ENCODE results near the gene SLCO4C1. TPM values are rescaled to one million over a fixed set of nuclear protein-coding genes. Genes with fewer than 3 reads are reported as not detected.
"Not testable (repeated sequence)": the region's sequence is repeated elsewhere in the genome, so short reads cannot be mapped to it uniquely, and the experiment has no call there.

The SLCO4C1 gene
- total RNA-seq, 1 experiment from 2014 or later = 4.8 TPM

DNA sequence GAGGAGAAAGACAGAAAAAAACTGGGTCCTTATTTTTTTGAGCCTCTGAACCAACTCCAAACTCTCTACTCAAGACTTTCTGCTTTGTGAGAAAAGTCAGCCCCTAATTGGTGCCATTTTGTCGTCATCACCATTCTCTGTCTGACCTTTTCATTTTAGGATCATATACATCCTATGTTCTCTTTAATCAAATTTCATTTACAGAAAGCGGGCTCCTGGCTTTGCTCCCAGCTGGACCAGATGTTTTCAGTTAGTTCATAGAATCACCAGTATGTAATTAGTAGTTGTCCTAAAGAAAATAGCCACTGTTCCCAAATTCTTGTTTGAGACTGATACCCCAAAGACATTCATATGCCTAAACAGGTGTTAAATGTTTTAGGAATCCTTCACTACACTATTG, 28.6 kb upstream of the SLCO4C1 start:
- no peaks in the 10 kb centered on the region; a peak in 1 of 7 replicates for H3K36me3 Mint-ChIP-seq (ENCODE audit: insufficient read depth in 1 of 3, low read depth in 3 of 3)
- H3K4me2 ChIP-seq (ENCODE audit: insufficient read depth, insufficient read length, low read length) = no peak overlapping the region
- no peaks in the 10 kb centered on the region for H3K79me1 ChIP-seq (ENCODE audit: insufficient read depth, low read depth, low read length, poor library complexity, severe bottlenecking)
- no peak overlapping the region for H2BK5ac ChIP-seq (ENCODE audit: insufficient read length, low read length)
- no peak overlapping the region for H3K56ac ChIP-seq (ENCODE audit: insufficient read length, low read depth, low read length)
- no peak overlapping the region for H2BK15ac ChIP-seq (ENCODE audit: low read depth, low read length)
- H2BK20ac ChIP-seq (ENCODE audit: low read depth, low read length, poor library complexity, severe bottlenecking) = no peak overlapping the region
- no peaks in the 10 kb centered on the region for H3K23me2 ChIP-seq (ENCODE audit: insufficient read length, low read depth, low read length, poor library complexity, severe bottlenecking)
- H3K4me1 ChIP-seq (ENCODE audit: insufficient read depth, low read length) = no peaks in the 10 kb centered on the region
- H3T11ph ChIP-seq (ENCODE audit: low read length) = no peak overlapping the region
- H3K23ac ChIP-seq (ENCODE audit: insufficient read length, low read depth, low read length) = no peak overlapping the region
- H3K4me3 Mint-ChIP-seq = no peak overlapping the region
- no peaks in the 10 kb centered on the region for H3K79me2 ChIP-seq (ENCODE audit: insufficient read depth, low read length)
- no peak overlapping the region for H2AFZ ChIP-seq (ENCODE audit: low read length)
- no peak overlapping the region for H3K27ac Mint-ChIP-seq
- no peak overlapping the region for H3K9ac ChIP-seq (ENCODE audit: extremely low read depth, insufficient read length, low read length)
- WGBS (ENCODE audit: extremely low coverage, insufficient read length, low lambda C conversion rate) = no CpG with 5 or more reads among the region's 2 CpGs
- no peak overlapping the region for H2BK120ac ChIP-seq (ENCODE audit: low read depth, low read length, poor library complexity, severe bottlenecking)
- H4K8ac ChIP-seq (replicated peaks; ENCODE audit: insufficient read length, low read depth, low read length) = no peak overlapping the region
- no peaks in the 10 kb centered on the region for H4K20me1 ChIP-seq (ENCODE audit: control insufficient read depth, insufficient read depth, insufficient read length)
- peaks cover 0 to under 1% of the 10 kb centered on the region in 2 experiments; a peak in 3 of 5 replicates for H3K9me3 Mint-ChIP-seq
- H2AK5ac ChIP-seq (ENCODE audit: insufficient read length, low read length) = no peak overlapping the region
- no peak overlapping the region for H3K4ac ChIP-seq (ENCODE audit: low read depth, low read length)
- no peaks in the 10 kb centered on the region for H3K9me3 ChIP-seq (ENCODE audit: control insufficient read depth, low read depth, low read length)
- DNase-seq = no peak
- H2BK12ac ChIP-seq (ENCODE audit: insufficient read length, low read depth, low read length) = no peak overlapping the region
- H3K27me3 Mint-ChIP-seq (ENCODE audit: low read depth) = no peaks in the 10 kb centered on the region
- H3K27ac ChIP-seq (ENCODE audit: insufficient read length, low read depth, low read length) = no peak overlapping the region
- H3K4me1 Mint-ChIP-seq = no peaks in the 10 kb centered on the region
- TF ChIP-seq, protein P1, sequence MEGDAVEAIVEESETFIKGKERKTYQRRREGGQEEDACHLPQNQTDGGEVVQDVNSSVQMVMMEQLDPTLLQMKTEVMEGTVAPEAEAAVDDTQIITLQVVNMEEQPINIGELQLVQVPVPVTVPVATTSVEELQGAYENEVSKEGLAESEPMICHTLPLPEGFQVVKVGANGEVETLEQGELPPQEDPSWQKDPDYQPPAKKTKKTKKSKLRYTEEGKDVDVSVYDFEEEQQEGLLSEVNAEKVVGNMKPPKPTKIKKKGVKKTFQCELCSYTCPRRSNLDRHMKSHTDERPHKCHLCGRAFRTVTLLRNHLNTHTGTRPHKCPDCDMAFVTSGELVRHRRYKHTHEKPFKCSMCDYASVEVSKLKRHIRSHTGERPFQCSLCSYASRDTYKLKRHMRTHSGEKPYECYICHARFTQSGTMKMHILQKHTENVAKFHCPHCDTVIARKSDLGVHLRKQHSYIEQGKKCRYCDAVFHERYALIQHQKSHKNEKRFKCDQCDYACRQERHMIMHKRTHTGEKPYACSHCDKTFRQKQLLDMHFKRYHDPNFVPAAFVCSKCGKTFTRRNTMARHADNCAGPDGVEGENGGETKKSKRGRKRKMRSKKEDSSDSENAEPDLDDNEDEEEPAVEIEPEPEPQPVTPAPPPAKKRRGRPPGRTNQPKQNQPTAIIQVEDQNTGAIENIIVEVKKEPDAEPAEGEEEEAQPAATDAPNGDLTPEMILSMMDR (conservative IDR thresholded peaks at IDR 0.05) = no peak
- H3K14ac ChIP-seq (ENCODE audit: insufficient read depth, low read length) = no peak overlapping the region
- H4K5ac ChIP-seq (ENCODE audit: insufficient read length, low read depth, low read length) = no peak overlapping the region
- no peak overlapping the region for H3K18ac ChIP-seq (ENCODE audit: insufficient read length, low read depth, low read length)
- no peak overlapping the region for H4K91ac ChIP-seq (ENCODE audit: insufficient read length, low read depth, low read length)
- H3K27me3 ChIP-seq (ENCODE audit: insufficient read depth, low read length) = no peaks in the 10 kb centered on the region

DNA sequence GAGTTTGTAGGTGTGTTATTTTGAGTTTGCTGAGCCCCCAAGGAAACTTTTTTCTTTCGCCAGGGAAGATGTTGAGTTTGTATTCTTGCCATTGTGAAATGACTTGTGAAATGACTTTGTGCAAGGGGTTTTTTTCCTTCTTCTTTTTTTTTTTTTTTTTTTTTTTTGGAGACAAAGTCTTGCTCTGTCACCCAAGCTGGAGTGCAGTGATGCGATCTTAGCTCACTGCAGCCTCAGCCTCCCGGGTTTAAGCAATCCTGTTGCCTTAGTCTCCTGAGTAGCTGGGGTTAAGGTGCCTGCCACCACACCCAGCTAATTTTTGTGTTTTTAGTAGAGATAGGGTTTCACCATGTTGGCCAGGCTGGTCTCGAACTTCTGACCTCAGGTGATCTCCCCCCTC, 22.7 kb upstream of the SLCO4C1 start:
- H3K23ac ChIP-seq (ENCODE audit: insufficient read length, low read depth, low read length); H2BK12ac ChIP-seq (ENCODE audit: insufficient read length, low read depth, low read length); H2BK20ac ChIP-seq (ENCODE audit: low read depth, low read length, poor library complexity, severe bottlenecking); H2BK120ac ChIP-seq (ENCODE audit: low read depth, low read length, poor library complexity, severe bottlenecking); H3K27ac ChIP-seq (ENCODE audit: insufficient read length, low read depth, low read length); H2BK5ac ChIP-seq (ENCODE audit: insufficient read length, low read length); H3K9ac ChIP-seq (ENCODE audit: extremely low read depth, insufficient read length, low read length); H3K4me3 Mint-ChIP-seq; H3K27ac Mint-ChIP-seq; H3K9me3 ChIP-seq (ENCODE audit: control insufficient read depth, low read depth, low read length); H4K5ac ChIP-seq (ENCODE audit: insufficient read length, low read depth, low read length); H3K27me3 Mint-ChIP-seq (ENCODE audit: low read depth); H3K23me2 ChIP-seq (ENCODE audit: insufficient read length, low read depth, low read length, poor library complexity, severe bottlenecking); H3K14ac ChIP-seq (ENCODE audit: insufficient read depth, low read length); H3K36me3 Mint-ChIP-seq (ENCODE audit: insufficient read depth in 1 of 3, low read depth in 3 of 3); H4K91ac ChIP-seq (ENCODE audit: insufficient read length, low read depth, low read length); H3K56ac ChIP-seq (ENCODE audit: insufficient read length, low read depth, low read length); H2AK5ac ChIP-seq (ENCODE audit: insufficient read length, low read length); H2AFZ ChIP-seq (ENCODE audit: low read length); H3K9me3 Mint-ChIP-seq; H3T11ph ChIP-seq (ENCODE audit: low read length); H2BK15ac ChIP-seq (ENCODE audit: low read depth, low read length); H3K4me1 ChIP-seq (ENCODE audit: insufficient read depth, low read length); H3K79me1 ChIP-seq (ENCODE audit: insufficient read depth, low read depth, low read length, poor library complexity, severe bottlenecking); H4K20me1 ChIP-seq (ENCODE audit: control insufficient read depth, insufficient read depth, insufficient read length); H3K4ac ChIP-seq (ENCODE audit: low read depth, low read length); DNase-seq; H3K4me2 ChIP-seq (ENCODE audit: insufficient read depth, insufficient read length, low read length); H3K18ac ChIP-seq (ENCODE audit: insufficient read length, low read depth, low read length); H3K79me2 ChIP-seq (ENCODE audit: insufficient read depth, low read length); H4K8ac ChIP-seq (replicated peaks; ENCODE audit: insufficient read length, low read depth, low read length); H3K4me1 Mint-ChIP-seq; H3K27me3 ChIP-seq (ENCODE audit: insufficient read depth, low read length): not testable (repeated sequence)
- WGBS (ENCODE audit: extremely low coverage, insufficient read length, low lambda C conversion rate) = no CpG with 5 or more reads among the region's 4 CpGs
